ENCODE data around the gene STK11IP.

Gene STK11IP

GRCh38 chr2:219627103-219628100 is 29.7 kb downstream of the STK11IP start, which contains the start of gene SLC4A3:
SLC4A3 (plus strand) TSS chr2:219627630; CDS start chr2:219627993, 363 bp downstream.
- Histone ChIP-seq H3K27me3 (ENCODE audit: control insufficient read depth, insufficient read depth, low read length) (peaks cover 10% of the 10 kb centered on the region), H3K9me3 (ENCODE audit: control insufficient read depth, insufficient read depth, low read length) (no peaks in the 10 kb centered on the region), H3K4me1 (ENCODE audit: control insufficient read depth, insufficient read depth, low read length) (peaks cover 3% of the 10 kb centered on the region), H3K9ac (ENCODE audit: low read depth, low read length) (peak within 1 kb of the TSS; percentile 54), H3K4me3 (ENCODE audit: low read depth, low read length) (peak within 1 kb of the TSS; percentile 59), H3K36me3 (ENCODE audit: control insufficient read depth, insufficient read depth, low read length) (no peaks in the 10 kb centered on the region)

- Histone ChIP-seq H3K36me3 (ENCODE audit: control insufficient read depth, insufficient read depth, low read length) (peaks cover 2% of the 10 kb centered on the region), H3K9me3 (ENCODE audit: control insufficient read depth, insufficient read depth, low read length) (no peaks in the 10 kb centered on the region), H3K27me3 (ENCODE audit: control insufficient read depth, insufficient read depth, low read length) (peaks cover 8% of the 10 kb centered on the region), H3K9ac (ENCODE audit: low read depth, low read length) (peak overlapping the region; percentile 54), H3K4me3 (ENCODE audit: low read depth, low read length) (peak overlapping the region; percentile 48), H3K4me1 (ENCODE audit: control insufficient read depth, insufficient read depth, low read length) (peaks cover 3% of the 10 kb centered on the region)
These were observed 30.8 kb downstream of the STK11IP start for GRCh38 chr2:219628235-219628985.

GRCh38 chr2:219628986-219629901 is 31.6 kb downstream of the STK11IP start:
- Histone ChIP-seq H3K36me3 (ENCODE audit: control insufficient read depth, insufficient read depth, low read length) (peaks cover 2% of the 10 kb centered on the region), H3K27me3 (ENCODE audit: control insufficient read depth, insufficient read depth, low read length) (peaks cover 8% of the 10 kb centered on the region), H3K9me3 (ENCODE audit: control insufficient read depth, insufficient read depth, low read length) (no peaks in the 10 kb centered on the region), H3K4me1 (ENCODE audit: control insufficient read depth, insufficient read depth, low read length) (peaks cover 3% of the 10 kb centered on the region), H3K4me3 (ENCODE audit: low read depth, low read length) (no peak overlapping the region), H3K9ac (ENCODE audit: low read depth, low read length) (no peak overlapping the region)

- H3K9ac ChIP-seq (ENCODE audit: low read depth, low read length), result no peak overlapping the region
- peaks cover 8% of the 10 kb centered on the region for H3K27me3 ChIP-seq (ENCODE audit: control insufficient read depth, insufficient read depth, low read length)
- no peaks in the 10 kb centered on the region for H3K9me3 ChIP-seq (ENCODE audit: control insufficient read depth, insufficient read depth, low read length)
- H3K4me3 ChIP-seq (ENCODE audit: low read depth, low read length), result no peak overlapping the region
- peaks cover 2% of the 10 kb centered on the region for H3K36me3 ChIP-seq (ENCODE audit: control insufficient read depth, insufficient read depth, low read length)
- H3K4me1 ChIP-seq (ENCODE audit: control insufficient read depth, insufficient read depth, low read length), result peaks cover 3% of the 10 kb centered on the region
These were observed 32.5 kb downstream of the STK11IP start for GRCh38 chr2:219629976-219630695.

GRCh38 chr2:219630770-219631405 is 33.2 kb downstream of the STK11IP start:
- Histone ChIP-seq H3K4me1 (ENCODE audit: control insufficient read depth, insufficient read depth, low read length) (peaks cover 3% of the 10 kb centered on the region), H3K9ac (ENCODE audit: low read depth, low read length) (no peak overlapping the region), H3K9me3 (ENCODE audit: control insufficient read depth, insufficient read depth, low read length) (no peaks in the 10 kb centered on the region), H3K27me3 (ENCODE audit: control insufficient read depth, insufficient read depth, low read length) (peaks cover 8% of the 10 kb centered on the region), H3K4me3 (ENCODE audit: low read depth, low read length) (no peak overlapping the region), H3K36me3 (ENCODE audit: control insufficient read depth, insufficient read depth, low read length) (peaks cover 2% of the 10 kb centered on the region)

GRCh38 chr2:219631406-219631891 is 33.8 kb downstream of the STK11IP start:
- Histone ChIP-seq H3K4me1 (ENCODE audit: control insufficient read depth, insufficient read depth, low read length) (peaks cover 3% of the 10 kb centered on the region), H3K9ac (ENCODE audit: low read depth, low read length) (no peak overlapping the region), H3K36me3 (ENCODE audit: control insufficient read depth, insufficient read depth, low read length) (peaks cover 2% of the 10 kb centered on the region), H3K4me3 (ENCODE audit: low read depth, low read length) (no peak overlapping the region), H3K27me3 (ENCODE audit: control insufficient read depth, insufficient read depth, low read length) (peaks cover 4% of the 10 kb centered on the region), H3K9me3 (ENCODE audit: control insufficient read depth, insufficient read depth, low read length) (no peaks in the 10 kb centered on the region)

- Histone ChIP-seq H3K36me3 (ENCODE audit: control insufficient read depth, insufficient read depth, low read length) (peaks cover 2% of the 10 kb centered on the region), H3K9me3 (ENCODE audit: control insufficient read depth, insufficient read depth, low read length) (no peaks in the 10 kb centered on the region), H3K4me1 (ENCODE audit: control insufficient read depth, insufficient read depth, low read length) (no peaks in the 10 kb centered on the region), H3K27me3 (ENCODE audit: control insufficient read depth, insufficient read depth, low read length) (no peaks in the 10 kb centered on the region), H3K9ac (ENCODE audit: low read depth, low read length) (no peak overlapping the region), H3K4me3 (ENCODE audit: low read depth, low read length) (no peak overlapping the region)
These were observed 34.5 kb downstream of the STK11IP start for GRCh38 chr2:219631904-219632759.

GRCh38 chr2:219632760-219633105 is 35.1 kb downstream of the STK11IP start:
- Histone ChIP-seq H3K4me1 (ENCODE audit: control insufficient read depth, insufficient read depth, low read length) (no peaks in the 10 kb centered on the region), H3K36me3 (ENCODE audit: control insufficient read depth, insufficient read depth, low read length) (peaks cover 2% of the 10 kb centered on the region), H3K9me3 (ENCODE audit: control insufficient read depth, insufficient read depth, low read length) (no peaks in the 10 kb centered on the region), H3K9ac (ENCODE audit: low read depth, low read length) (no peak overlapping the region), H3K27me3 (ENCODE audit: control insufficient read depth, insufficient read depth, low read length) (no peaks in the 10 kb centered on the region), H3K4me3 (ENCODE audit: low read depth, low read length) (no peak overlapping the region)

- peaks cover 2% of the 10 kb centered on the region for H3K36me3 ChIP-seq (ENCODE audit: control insufficient read depth, insufficient read depth, low read length)
- no peak overlapping the region for H3K4me3 ChIP-seq (ENCODE audit: low read depth, low read length)
- H3K9me3 ChIP-seq (ENCODE audit: control insufficient read depth, insufficient read depth, low read length), result no peaks in the 10 kb centered on the region
- H3K4me1 ChIP-seq (ENCODE audit: control insufficient read depth, insufficient read depth, low read length), result no peaks in the 10 kb centered on the region
- no peak overlapping the region for H3K9ac ChIP-seq (ENCODE audit: low read depth, low read length)
- H3K27me3 ChIP-seq (ENCODE audit: control insufficient read depth, insufficient read depth, low read length), result no peaks in the 10 kb centered on the region
These were observed 35.8 kb downstream of the STK11IP start for GRCh38 chr2:219633276-219634065.
